DND-41 (cell line): ENCODE measurements around the gene SPTLC2.

Source experiments
- EZH2 ChIP-seq: IDR thresholded peaks from 3 replicates; pipeline ENCODE4 v1.6.1; 2012; ENCODE audit warnings: borderline replicate concordance, low read depth, mild to moderate bottlenecking, moderate library complexity, low read length, inconsistent platforms; ENCODE audit not compliant: severe bottlenecking
- TF ChIP-seq, protein P1 (sequence below): IDR thresholded peaks from 2 replicates; pipeline ENCODE4 v1.5.1; 2012; ENCODE audit warnings: borderline replicate concordance, low read length, moderate library complexity, mild to moderate bottlenecking; ENCODE audit not compliant: poor library complexity, severe bottlenecking; ENCODE audit errors: extremely low read depth

- no peak for TF ChIP-seq EZH2
- TF ChIP-seq, protein P1, sequence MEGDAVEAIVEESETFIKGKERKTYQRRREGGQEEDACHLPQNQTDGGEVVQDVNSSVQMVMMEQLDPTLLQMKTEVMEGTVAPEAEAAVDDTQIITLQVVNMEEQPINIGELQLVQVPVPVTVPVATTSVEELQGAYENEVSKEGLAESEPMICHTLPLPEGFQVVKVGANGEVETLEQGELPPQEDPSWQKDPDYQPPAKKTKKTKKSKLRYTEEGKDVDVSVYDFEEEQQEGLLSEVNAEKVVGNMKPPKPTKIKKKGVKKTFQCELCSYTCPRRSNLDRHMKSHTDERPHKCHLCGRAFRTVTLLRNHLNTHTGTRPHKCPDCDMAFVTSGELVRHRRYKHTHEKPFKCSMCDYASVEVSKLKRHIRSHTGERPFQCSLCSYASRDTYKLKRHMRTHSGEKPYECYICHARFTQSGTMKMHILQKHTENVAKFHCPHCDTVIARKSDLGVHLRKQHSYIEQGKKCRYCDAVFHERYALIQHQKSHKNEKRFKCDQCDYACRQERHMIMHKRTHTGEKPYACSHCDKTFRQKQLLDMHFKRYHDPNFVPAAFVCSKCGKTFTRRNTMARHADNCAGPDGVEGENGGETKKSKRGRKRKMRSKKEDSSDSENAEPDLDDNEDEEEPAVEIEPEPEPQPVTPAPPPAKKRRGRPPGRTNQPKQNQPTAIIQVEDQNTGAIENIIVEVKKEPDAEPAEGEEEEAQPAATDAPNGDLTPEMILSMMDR = no peak
These were observed 141.8 kb downstream of the SPTLC2 start for GRCh38 chr14:77474479-77475177.
